WERI-Rb-1 (cell line): Measurements from ENCODE around the gene KCNK3.
A peak's percentile ranks its signal among the peaks of the same experiment; 100 is the strongest.

Experiments
- DNase-seq: peaks from one replicate; pipeline ENCODE4 v3.0.0-alpha.2; 2020
- H3K27ac ChIP-seq: fragments of 250-450 bp; sonication (Bioruptor Pico); 2 replicates; pipeline ENCODE4 v1.5.1; 2020; ENCODE audit warnings: mild to moderate bottlenecking, moderate library complexity
- H3K27me3 ChIP-seq: fragments of 250-450 bp; sonication (Bioruptor Pico); 2 replicates; pipeline ENCODE4 v1.5.1; 2021; ENCODE audit warnings: mild to moderate bottlenecking, low read depth, moderate library complexity; ENCODE audit not compliant: insufficient read depth, severe bottlenecking
- H3K36me3 ChIP-seq: fragments of 250-450 bp; sonication (Bioruptor Pico); 2 replicates; pipeline ENCODE4 v1.5.1; 2020; ENCODE audit warnings: mild to moderate bottlenecking, moderate library complexity
- H3K4me3 ChIP-seq: 2 replicates; pipeline ENCODE4 v1.5.1; 2011; ENCODE audit warnings: low read depth, mild to moderate bottlenecking, control low read depth, low read length
- H3K9me3 ChIP-seq: fragments of 250-450 bp; sonication (Bioruptor Pico); 2 replicates; pipeline ENCODE4 v1.5.1; 2021; ENCODE audit warnings: mild to moderate bottlenecking, moderate library complexity; ENCODE audit not compliant: severe bottlenecking
- CTCF ChIP-seq: IDR thresholded peaks from 2 replicates; pipeline ENCODE4 v1.5.1; 2011; ENCODE audit warnings: low read depth, mild to moderate bottlenecking, control low read depth, inconsistent platforms, low read length

The KCNK3 gene

GRCh38 chr2:26679867-26680266 lies 12.7 kb upstream of the KCNK3 start:
- Histone ChIP-seq H3K27ac (no peak overlapping the region), H3K27me3 (no peaks in the 10 kb centered on the region)
- TF ChIP-seq CTCF = no peak

GRCh38 chr2:26681656-26682055 lies 10.9 kb upstream of the KCNK3 start:
- DNase-seq = no peak
- Histone ChIP-seq H3K27me3 (no peaks in the 10 kb centered on the region), H3K36me3 (no peaks in the 10 kb centered on the region), H3K4me3 (no peak overlapping the region), H3K27ac (no peak overlapping the region), H3K9me3 (peaks cover 13% of the 10 kb centered on the region)
- TF ChIP-seq CTCF = no peak

More at GRCh38 chr2:26679867-26680266, 12.7 kb upstream of the KCNK3 start:
- DNase-seq = peak; percentile 4
- Histone ChIP-seq H3K9me3 (peaks cover 13% of the 10 kb centered on the region), H3K36me3 (no peaks in the 10 kb centered on the region), H3K4me3 (no peak overlapping the region)

- H3K36me3 ChIP-seq = no peaks in the 10 kb centered on the region
- TF ChIP-seq CTCF = no peak
- H3K27ac ChIP-seq = no peak overlapping the region
- no peak overlapping the region for H3K4me3 ChIP-seq
- H3K9me3 ChIP-seq = peaks cover 12% of the 10 kb centered on the region
- DNase-seq = peak; percentile 3
- no peaks in the 10 kb centered on the region for H3K27me3 ChIP-seq
Measured at GRCh38 chr2:26682155-26682554, 10.4 kb upstream of the KCNK3 start.

GRCh38 chr2:26683583-26683982 lies 8.9 kb upstream of the KCNK3 start:
- no peak overlapping the region for H3K4me3 ChIP-seq
- H3K9me3 ChIP-seq = peaks cover under 1% of the 10 kb centered on the region
- no peaks in the 10 kb centered on the region for H3K36me3 ChIP-seq
- DNase-seq = peak; percentile 10
- TF ChIP-seq CTCF = peak; percentile 41
- no peaks in the 10 kb centered on the region for H3K27me3 ChIP-seq
- H3K27ac ChIP-seq = no peak overlapping the region

- Histone ChIP-seq H3K27me3 (no peaks in the 10 kb centered on the region), H3K4me3 (no peak overlapping the region), H3K36me3 (no peaks in the 10 kb centered on the region), H3K27ac (no peak overlapping the region), H3K9me3 (no peaks in the 10 kb centered on the region)
- DNase-seq = no peak
- no peak for TF ChIP-seq CTCF
Measured at GRCh38 chr2:26685341-26685740, 7.2 kb upstream of the KCNK3 start.
